ENCODE results near the gene MACF1.

GRCh38 chr1:39361446-39361845, 157.0 kb downstream of the MACF1 start:
- TF ChIP-seq POLR2A (IDR thresholded peaks at IDR 0.05), result no peak
- TF ChIP-seq CTCF (IDR thresholded peaks at IDR 0.05), result no peak
- TF ChIP-seq POLR2AphosphoS5 (IDR thresholded peaks at IDR 0.05), result no peak

All from breast epithelium (tissue), 3 donors.